NCI-H2029 (cell line): ENCODE results near the gene SMIM17.

Source experiments
- DNase-seq: peaks from one replicate; lab custom pipeline; 2025; lab: John Stamatoyannopoulos, UW

The SMIM17 gene

DNA sequence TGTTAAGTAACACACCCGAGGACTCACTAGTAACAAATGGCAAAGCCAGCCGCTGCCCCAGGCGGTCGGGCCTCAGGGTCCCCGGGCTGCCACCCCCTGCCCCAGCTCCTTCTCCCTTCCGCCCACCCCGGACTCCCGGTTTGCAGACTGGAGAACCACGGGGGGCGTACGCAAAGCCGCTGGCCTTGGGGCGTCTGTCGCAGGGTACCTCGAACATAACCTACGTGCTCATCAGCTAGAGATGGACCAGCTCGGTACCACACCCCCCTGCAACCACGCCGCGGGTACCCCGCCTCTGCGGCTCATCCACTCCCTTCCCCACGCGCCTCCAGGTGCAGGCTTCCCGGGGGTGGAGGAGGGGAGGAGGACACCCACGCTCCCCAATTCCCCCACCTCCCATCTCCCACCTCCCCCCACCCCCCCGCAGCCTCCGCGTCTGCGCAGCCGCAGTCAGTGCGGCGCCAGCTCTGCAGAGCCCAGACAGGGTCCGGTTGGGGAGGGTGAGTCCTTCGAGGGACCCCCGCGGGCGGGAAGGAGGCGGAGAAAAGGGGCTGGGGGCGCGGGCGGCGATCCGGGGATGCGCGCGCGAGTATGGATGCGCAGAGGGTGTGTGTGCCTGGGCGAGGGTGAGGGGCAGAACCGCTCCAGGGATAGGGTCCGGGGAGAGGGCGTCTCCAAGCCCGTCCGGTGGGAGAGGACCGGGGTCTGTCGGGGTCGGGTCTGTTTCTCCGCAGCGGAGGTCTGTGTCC is at the start of gene SMIM17:
Gene SMIM17, plus strand, starts transcription at position 449 of the 749 bp plus-strand sequence. CDS start 2,509 bp downstream, outside the sequence.
- no peak for DNase-seq

DNA sequence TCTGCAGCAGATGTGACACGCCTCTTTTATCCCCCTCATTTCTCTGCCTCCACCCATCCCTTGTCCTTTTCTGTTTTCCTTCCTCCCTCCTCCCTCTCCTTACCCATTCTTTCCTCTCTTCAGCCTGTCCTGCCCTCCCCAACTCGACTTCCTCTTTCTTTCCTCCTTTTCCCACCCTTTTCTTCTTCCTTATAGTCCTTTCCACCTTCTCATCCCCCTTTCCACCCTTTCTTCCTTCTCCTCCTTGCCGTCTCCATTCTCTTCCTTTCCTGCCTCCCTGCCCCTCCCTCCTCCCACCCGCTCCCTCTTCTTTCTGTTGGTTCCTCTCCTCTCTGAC is 48.5 kb upstream of the SMIM17 start:
- DNase-seq: no peak

DNA sequence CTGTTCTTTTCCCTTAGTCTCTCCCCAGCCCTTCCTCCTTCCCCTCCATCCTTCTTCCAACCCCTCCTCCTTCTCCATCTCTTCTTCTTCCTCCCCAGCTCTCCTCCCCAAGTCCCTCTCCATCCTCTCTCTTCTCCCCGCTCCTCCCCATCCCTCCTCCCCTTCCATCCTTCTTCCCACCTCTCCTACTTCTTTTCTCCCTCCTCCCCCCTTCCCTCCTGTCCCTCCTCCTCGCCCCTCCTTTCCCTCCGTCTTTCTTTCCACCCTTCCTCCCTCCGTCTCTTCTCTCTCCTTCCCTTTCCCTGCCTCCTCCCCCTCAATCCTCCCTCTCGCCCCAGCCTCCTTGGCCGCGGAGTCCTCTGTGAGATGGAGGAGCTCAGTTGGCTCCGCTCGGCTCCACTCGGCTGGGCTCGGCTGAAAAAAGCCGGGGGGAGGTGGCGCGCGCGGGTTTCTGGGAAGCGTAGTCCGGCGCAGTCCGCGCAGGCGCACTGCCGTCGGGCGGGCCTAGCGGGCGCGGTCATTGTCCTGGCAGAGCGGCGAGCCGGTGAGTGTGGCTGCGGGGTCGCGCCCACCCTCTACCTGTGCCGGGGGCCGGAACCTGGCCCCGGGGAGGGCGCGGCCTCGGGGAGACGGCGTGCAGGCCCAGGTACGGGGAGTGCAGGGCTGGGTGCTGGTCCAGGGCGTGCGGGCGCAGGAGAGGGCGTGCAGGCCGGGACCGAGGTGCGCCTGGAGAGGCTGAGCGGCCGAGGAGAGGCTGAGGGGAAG is 48.0 kb upstream of the SMIM17 start, which contains the start of gene ZNF71:
Gene ZNF71, plus strand, starts transcription at position 520 of the 765 bp plus-strand sequence. CDS start 6,257 bp downstream, outside the sequence.
- DNase-seq: peak; percentile 83

DNA sequence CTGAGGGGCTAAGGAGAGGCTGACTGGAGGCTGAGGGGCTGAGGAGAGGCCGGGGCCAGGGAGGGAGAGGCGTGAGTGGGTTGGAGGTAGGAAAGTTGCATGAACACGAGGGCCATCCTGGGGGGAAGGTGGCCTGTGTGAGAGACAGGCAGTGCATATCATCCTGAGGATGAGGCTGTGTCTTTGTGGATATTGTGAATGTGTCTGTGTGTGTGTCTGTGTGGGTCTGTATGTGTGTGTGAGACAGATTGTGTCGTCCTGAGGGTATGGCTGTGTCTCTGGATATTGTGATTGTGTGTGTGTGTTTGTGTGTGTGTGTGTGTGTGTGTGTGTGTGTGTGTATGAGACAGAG is 47.4 kb upstream of the SMIM17 start:
- no peak for DNase-seq

DNA sequence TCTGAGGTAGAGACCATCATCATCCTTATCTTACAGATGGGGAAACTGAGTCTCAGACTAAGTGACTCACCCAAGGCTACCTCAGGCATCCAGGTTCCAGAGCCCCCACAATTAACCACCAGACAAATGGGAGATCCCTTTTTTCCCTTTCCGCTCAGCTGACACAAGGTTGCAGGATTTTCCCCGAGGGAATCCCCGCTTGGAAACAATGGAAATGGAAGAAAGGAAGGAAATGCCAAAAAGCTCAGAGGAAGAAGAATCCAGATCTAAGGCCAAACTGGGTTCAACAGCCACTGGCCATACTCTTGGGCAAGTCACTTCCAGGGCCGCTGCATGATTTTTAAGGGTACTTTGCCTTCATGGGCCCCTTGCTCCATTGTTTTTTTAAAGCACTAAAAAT is 46.3 kb upstream of the SMIM17 start:
- no peak for DNase-seq

DNA sequence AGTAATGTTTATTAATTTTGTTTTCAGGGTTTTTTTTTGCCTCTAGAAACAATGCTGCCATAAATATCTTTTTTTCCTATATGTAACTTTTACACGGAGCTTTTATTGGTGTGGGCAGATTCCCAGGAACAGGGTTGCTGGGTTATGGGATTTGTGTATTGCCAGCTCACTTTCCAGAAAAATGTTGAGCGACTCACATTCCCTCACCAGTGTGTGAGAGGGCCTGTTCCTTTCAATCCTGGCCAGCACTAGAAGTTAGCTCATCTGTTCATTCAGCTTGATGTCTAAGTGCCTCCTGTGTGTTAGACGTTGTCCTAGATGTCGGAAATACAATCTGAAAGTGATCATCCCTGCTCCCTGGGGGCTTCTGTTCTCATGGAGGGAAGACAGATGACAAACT is 45.3 kb upstream of the SMIM17 start:
- no peak for DNase-seq

DNA sequence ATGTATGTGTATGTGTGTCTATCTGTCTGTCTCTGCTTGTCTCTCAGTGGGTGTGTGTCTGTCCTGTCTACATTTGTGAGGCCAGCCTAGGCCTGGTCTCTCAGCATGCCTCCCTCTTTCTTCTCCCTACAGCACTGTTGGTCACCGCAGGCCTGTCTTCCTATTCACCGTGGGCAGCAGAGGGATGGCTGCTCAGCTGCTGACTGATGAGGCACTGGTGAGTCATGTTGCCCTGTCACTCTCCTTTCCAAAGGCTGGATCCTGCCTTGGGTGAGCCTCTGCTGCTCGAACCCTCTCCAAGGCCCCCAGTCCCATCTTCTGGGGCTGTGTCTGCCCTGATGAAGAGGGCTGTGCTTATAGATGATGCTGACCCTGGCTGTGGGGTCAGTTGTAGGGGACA is 41.6 kb upstream of the SMIM17 start:
- DNase-seq: no peak

DNA sequence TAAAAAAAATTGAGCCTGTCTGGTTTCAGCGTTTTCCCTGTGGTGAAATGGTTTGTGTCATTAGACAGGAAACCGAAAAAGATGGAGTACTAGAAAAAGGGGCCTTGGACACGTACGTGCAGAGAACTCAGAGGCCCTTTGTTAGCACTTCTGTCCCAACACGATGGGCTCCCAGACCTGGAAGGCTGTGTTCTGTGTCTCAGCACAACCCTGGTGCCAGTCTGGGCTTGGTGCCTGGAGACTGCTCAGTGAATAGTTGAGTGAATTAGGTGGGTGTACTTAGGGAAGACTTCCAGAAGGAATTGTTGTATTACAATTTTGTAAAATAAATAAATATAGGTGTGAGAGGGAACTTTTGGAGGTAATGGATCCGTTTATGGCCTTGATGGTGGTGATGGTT is 39.1 kb upstream of the SMIM17 start:
- no peak for DNase-seq

DNA sequence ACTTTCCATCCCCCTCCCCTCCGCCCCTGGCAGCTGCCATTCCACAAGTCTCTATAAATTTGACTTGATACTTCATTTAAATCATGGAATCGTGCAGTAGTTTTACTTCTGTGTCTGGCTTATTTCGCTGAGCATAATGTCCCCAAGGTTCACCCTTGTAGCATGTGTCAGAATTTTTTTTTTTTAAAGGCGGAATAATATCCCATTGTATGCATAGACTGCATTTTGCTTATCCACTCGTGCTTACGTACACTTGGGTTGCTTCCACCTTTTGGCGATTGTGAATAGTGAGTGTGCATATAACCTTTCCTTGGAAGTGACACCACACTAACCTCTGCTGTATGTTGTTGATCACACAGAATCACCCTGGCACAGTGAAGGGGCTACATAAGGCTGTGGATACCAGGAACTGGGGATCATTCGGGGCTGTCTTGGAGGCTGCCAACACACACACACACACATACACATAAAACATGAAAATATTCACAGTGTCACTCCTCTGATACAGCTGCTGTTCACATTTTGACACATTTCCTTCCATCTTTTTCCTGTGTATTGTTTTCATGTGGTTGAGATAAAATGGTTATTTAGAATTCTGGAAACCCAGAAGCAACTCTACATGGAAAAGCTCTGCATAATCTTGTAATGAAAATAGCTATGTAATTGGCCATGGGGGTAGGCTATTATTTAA is 34.5 kb upstream of the SMIM17 start:
- no peak for DNase-seq

DNA sequence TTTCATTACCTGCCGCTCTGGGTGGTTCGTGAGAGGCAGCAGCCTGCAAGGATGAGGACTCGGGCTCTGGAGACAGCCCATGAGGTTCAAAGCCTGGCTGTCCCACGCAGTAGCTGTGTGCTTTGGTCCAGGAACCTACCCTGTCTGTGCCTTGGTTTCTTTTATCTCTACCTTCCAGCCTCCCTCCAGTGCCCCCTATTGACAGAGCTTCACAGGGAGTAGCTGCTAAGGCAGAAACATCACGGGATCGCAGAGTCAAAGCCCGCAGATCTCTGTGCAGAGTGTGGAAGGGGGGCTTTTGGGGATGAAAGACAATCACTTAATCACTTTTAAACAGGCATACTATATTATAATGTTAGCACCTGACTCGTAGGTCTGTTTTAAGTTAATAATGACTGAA is 31.7 kb upstream of the SMIM17 start:
- no peak for DNase-seq

DNA sequence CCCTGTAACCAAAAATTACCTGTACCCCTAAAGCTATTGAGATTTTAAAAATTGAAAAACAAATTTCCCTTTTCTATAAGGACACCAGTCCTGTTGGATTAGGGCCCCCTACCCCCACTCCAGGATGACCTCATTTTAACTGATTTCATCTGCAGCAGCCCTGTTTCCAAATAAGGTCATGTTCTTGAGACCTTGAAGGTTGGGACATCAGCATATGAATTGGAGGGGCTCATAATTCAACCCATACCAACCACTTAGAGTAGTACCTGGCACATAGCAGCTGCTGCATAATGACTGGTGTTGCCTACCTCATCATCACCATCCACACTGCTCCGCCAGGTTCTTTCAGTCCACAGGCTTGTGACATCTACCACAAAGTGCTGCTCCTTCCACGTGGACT is 30.2 kb upstream of the SMIM17 start:
- no peak for DNase-seq

DNA sequence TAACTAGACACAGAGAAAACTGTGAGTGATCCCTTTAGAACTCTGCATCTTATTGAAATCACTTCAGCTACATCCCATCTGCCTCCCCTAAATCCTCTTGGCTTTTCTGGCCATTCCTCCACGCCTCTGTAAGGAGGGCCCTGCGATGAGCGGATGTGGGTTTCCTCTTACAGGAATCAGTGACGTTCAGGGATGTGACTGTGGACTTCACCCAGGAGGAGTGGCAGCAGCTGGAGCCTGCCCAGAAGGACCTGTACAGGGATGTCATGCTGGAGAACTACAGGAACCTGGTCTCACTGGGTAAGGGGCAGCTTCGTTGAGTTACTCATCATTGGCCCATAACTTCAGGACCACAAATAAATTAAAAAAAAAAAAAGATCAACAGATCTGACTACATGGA is 29.3 kb upstream of the SMIM17 start:
- DNase-seq: no peak

DNA sequence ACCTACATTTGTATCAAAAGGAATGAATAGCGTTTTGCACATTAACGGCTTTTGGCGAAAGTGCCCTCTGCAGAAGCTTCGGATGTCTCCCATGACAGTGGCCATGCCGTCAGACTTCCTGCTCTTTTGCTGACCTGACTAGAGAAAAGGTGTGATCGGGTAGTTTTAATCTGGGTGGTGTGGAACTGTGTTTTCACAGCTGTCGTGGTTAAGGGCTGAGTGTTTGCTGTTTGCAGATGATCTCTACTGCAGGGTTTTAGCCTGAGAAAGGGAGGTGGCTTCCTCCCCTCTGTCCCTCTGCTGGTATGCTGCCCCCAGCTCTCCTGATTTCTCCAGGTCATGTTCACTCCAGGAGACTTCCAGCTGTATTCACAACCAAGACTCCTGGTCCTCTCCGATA is 25.4 kb upstream of the SMIM17 start:
- no peak for DNase-seq

DNA sequence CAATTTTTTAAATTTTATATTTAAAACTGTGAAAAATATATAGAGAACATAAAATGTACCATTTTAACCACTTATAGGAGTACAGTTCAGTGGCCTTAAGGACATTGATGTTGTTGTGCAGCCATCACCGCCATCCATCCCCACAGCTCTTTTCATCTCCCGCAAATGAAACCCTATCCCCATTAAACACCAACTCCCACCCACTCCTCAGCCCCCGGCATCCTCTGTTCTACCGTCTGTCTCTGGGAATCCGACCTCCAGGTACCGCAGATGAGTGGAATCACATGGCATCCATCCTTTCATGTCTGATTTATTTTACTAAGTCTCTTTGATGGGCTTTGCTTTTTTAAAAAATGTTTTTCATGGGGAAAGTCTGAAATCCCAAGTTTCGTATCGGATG is 23.8 kb upstream of the SMIM17 start:
- DNase-seq: no peak

DNA sequence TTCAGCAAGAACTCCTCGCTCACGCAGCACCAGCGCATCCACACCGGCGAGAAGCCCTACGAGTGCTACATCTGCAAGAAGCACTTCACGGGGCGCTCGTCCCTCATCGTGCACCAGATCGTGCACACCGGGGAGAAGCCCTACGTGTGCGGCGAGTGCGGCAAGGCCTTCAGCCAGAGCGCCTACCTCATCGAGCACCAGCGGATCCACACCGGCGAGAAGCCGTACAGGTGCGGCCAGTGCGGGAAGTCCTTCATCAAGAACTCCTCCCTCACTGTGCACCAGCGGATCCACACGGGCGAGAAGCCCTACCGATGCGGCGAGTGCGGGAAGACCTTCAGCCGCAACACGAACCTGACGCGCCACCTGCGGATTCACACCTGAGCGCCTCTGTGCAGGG is 20.6 kb upstream of the SMIM17 start:
- DNase-seq: no peak

DNA sequence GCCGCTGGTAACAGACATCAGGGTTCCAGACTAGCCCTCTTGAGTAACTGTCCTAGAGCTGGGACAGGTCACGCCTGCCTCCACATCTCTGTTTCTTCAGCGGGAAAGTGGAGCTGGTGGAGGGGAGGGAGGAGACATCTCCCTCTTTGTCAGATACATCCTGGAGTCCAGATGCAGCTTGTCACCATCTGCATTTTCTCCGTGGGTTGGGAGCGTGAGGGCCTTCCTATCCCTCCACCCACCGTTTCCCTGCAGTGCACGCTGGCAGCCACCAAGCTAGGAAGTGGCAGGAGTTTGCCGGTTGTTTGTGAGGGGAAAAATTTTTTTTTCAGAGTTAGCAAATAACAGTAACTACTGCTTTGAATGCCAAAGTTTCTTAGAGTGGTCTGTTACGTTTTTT is 20.0 kb upstream of the SMIM17 start:
- DNase-seq: no peak

DNA sequence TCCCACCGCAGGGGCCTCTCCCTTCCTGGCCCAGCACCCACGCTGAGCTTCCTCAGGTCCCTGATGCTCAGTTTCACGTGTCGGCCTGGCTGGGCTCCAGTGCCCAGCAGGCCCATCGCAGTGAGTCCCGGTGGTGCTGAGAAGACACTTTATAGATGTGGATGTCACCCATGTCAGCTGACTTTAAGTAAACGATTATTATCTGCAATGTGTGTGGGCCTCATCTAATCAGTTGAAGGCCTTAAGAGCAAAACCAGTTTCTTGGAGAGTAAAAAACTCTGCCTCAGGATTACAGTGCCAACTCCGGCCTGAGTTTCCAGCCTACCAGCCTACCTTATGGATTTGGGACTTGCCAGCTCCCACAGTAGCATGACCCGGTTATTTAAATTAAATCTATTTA is 17.3 kb upstream of the SMIM17 start:
- no peak for DNase-seq

DNA sequence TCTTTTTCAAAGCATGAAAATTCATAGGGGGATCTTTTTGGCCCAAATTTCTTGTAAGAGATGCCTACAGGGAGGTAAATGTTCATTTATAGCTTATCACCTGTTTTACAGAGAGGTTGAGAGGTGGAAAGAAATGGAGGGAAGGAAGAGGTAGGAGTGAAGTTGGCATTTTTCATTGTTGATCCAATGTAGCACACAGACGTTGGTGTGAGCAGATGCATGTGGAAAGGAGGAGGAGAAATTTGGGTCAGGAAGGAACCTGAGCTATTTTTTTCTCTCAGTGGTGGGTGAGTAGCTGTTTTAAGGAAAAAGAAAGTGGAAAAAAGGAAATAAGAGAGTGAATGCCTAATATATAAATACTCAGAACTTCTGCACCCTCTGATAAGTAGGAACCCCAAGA is 9.9 kb upstream of the SMIM17 start:
- DNase-seq: no peak

DNA sequence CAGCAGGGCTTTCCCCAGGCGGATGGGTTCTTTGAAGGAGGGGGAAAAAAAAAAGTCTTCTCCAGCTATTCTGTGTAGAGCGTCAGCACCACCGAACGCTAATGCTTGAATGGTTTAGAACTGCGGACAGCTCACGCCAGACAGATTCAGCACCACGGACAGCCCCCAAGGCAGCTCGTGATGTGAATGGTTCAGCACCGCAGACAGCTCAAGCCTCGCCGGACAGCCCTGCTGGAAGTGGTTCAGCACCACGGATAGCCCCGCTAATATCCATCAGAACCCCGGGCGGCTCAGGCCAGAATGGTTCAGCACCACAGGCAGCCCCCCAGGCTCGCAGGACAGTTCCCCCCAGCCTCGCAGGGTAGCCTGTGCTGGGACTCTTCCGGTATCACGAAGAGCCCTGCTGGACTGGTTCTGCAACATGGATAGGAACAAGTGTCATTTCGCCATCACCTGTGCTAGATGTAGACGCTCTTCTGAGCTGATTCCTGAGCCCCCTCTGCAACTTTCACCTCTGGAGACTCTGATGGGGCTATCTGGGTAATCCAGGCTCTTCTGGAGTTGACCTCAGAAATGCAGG is 4.9 kb upstream of the SMIM17 start:
- no peak for DNase-seq

DNA sequence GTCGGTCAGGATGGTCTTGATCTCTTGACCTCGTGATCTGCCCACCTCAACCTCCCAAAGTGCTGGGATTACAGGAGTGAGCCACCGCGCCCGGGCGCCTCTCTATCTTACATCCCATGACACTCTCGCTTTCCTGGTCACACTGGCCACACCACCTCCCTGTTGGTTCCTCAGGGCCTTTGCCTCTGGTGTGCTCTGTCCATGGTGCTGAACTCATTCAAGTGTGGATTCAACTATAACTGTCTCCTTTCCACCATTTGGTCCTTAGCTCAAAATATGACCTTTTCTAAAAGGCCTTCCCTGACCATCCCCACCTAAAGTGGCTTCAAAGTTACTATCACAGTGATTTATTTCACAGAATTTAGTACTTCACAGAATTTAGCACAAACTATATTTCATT is 3.7 kb upstream of the SMIM17 start:
- DNase-seq: no peak

DNA sequence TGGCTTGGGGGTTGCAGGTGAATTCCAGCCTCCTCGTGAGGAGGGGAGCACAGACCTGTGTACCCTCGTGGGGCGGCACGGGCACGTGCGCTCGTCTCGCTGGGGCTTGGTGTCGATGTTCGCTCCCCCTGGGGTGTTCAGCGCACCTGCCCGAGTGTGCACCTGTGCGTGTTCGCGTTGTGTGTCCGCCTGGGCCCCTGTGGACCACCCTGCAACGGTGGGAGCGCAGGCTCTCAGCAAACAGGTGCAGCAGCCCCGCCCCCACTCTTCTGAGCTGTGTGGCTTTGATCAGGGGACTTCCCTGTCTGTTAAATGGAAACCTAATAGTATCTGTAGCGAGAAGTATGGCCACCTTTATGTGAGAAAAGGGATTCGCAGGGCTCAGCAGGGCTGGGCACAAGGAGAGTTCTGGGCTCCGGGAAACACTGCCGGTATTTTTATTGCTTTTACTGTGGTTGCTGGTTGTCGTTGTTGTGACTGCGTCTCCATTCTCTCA is 549 bp downstream of the SMIM17 start:
- no peak for DNase-seq

DNA sequence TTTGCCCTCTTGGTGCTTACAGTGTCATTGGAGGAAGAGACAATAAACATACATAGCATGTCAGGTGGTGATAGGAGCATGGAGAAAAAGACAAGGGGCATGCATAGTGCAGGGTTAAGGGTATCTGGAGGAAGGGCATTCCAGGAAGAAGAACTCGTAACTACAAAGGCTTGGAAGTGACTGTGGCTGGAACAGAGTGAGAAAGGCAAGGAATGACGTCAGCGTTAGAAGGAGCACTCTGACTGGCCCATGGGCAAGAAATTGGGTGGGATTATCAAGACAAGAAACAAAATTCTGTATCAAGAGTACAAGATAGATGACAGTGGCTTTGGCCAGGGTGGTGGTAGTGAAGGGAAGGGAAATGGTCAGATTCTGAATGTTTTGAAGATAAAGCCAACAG is 11.2 kb downstream of the SMIM17 start:
- DNase-seq: no peak
